Measurements from ENCODE around the gene LGMN.

The LGMN gene

DNA sequence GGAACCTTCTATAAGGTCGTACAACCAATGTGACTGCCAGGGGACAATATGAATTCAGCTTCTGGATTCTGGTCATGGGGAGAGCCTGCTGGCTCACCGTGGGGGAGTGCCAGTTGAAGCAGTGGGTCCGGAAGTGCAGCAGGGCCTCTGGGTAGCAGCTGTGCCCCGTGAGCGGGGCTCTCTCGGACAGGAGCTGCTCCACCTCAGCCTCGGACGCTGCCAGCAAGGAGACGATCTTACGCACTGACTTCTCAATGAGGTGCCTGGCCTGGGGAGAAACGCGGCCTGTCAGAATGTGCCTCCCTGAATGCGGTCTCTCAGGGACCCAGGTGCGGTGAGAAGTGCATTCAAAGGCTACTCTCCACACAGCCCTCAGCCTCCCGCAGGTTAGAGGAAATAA is 42.0 kb downstream of the LGMN start:
- in situ Hi-C loops (cut with HindIII; ENCODE audit: low pct_ligation_motif_present, low pct_unique_long_range_greater_than_20kb, low sequenced_read_pairs) = no loop called here
- no peak for DNase-seq

- in situ Hi-C loops (cut with HindIII; ENCODE audit: low pct_ligation_motif_present, low pct_unique_long_range_greater_than_20kb, low sequenced_read_pairs) = no loop called here
- DNase-seq = no peak
These were observed 43.6 kb downstream of the LGMN start for GRCh38 chr14:92704821-92705220.

DNA sequence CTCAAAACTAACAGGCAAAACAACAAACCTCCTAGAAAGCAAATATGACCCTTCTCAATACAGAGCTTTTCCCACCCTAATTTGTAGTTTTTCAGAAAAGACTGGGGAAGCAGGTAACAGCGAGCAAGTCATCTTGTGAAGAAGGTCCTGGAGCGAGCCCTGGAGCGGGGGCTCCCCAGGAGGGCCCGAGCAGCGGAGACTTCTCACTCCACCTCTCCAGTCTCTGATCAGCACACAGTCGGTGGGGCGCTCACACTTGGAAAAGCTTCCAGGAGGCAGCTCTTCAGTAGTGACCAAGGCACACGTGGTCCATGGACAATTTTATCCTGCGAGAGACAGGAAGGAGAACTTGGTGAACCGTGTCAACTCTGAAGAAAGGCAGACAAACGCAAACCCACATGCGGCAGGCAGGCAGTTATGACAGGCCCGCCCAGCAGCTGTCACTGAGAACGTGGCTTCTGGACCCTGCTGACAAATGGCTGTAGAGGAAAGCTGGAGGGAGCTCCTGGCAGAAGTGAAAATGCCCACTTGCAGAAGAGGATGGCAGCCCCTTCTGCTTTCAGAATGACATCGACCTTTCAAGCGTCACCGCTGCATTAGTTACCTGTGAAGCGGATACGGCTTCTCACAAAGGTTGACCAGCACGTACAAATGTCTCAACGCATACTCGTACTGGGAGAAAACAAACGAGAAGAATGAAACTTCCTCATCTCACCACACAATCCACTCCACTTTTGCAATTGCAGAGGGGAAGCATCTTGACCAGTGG is 44.2 kb downstream of the LGMN start:
- DNase-seq = no peak
- in situ Hi-C loops (cut with HindIII; ENCODE audit: low pct_ligation_motif_present, low pct_unique_long_range_greater_than_20kb, low sequenced_read_pairs) = no loop called here

DNA sequence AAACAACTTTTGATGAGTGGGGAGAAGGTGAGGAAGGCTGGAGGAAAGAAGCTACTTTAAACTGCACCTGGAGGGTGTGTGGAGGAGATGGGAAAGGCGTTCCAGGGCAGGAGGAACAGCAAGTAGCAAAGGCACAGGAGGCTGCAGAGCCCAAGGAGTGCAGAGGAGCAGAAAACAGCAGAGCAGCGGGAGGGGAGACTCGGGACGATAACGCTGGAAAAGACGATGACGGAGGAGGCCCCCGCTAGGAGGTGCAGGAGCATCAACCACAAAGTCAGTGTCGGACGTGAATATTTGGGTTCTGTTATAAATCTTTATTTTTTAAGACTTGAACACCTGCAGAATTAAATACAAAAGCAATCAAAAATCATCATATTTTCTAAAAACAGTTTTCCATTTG is 44.9 kb downstream of the LGMN start:
- in situ Hi-C loops (cut with HindIII; ENCODE audit: low pct_ligation_motif_present, low pct_unique_long_range_greater_than_20kb, low sequenced_read_pairs) = no loop called here
- DNase-seq = no peak

GRCh38 chr14:92702441-92702918 is 45.9 kb downstream of the LGMN start:
- no peak for DNase-seq
- in situ Hi-C loops (cut with HindIII; ENCODE audit: low pct_ligation_motif_present, low pct_unique_long_range_greater_than_20kb, low sequenced_read_pairs) = no loop called here

DNA sequence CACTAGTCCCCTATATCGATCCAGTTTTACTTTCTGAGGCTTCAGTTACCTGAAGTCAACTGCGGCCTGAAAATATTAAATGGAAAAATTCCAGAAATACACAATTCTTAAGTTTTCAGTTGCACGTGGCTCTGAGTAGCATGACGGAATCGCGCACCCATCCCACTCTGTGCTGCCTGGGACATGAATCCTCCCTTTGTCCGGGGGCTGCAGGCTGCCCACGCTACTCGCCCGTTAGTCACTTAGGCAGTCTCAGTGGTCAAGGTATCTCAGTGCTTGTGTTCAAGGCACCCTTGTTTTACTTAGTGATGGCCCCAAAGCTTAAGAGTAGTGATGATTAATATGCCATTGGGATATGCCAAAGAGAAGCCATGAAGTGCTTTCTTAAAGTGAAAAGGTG is 46.6 kb downstream of the LGMN start:
- in situ Hi-C loops (cut with HindIII; ENCODE audit: low pct_ligation_motif_present, low pct_unique_long_range_greater_than_20kb, low sequenced_read_pairs) = no loop called here
- no peak for DNase-seq

DNA sequence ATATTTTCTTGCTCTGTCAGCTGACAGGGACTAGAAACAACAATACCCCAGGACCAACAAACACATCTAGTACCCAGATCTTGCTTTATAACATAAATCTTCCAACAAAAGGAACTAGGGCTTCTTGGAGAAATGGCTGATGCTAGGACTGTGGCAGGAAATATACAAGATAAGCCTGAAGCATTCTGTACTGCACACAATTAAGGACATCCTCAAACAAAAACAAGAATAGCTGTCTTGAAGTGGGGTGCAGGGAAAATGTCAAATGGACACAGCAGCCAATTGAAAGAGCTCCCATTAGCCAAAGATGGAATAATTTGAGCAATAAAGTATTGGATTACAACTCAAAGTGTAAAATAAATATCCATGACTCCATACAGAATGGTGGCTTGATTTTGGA is 50.0 kb downstream of the LGMN start:
- in situ Hi-C loops (cut with HindIII; ENCODE audit: low pct_ligation_motif_present, low pct_unique_long_range_greater_than_20kb, low sequenced_read_pairs) = no loop called here
- no peak for DNase-seq

DNA sequence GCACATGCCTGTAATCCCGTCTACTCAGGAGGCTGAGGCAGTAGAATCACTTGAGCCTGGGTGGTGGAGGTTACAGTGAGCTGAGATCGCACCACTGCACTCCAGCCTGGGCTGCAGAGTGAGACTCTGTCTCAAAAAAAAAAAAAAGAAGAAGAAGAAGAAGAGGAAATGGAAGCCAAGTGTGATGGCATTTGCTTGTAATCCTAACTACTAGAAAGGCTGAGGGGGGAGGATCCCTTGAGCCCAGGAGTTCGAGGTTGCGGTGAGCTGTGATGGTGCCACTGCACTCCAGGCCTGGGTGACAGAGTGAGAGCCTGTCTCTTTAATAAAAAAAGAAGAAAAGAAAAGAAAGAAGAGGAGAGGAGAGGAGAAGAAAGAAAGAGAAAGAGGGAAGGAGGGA is 52.1 kb downstream of the LGMN start:
- in situ Hi-C loops (cut with HindIII; ENCODE audit: low pct_ligation_motif_present, low pct_unique_long_range_greater_than_20kb, low sequenced_read_pairs) = no loop called here
- no peak for DNase-seq

DNA sequence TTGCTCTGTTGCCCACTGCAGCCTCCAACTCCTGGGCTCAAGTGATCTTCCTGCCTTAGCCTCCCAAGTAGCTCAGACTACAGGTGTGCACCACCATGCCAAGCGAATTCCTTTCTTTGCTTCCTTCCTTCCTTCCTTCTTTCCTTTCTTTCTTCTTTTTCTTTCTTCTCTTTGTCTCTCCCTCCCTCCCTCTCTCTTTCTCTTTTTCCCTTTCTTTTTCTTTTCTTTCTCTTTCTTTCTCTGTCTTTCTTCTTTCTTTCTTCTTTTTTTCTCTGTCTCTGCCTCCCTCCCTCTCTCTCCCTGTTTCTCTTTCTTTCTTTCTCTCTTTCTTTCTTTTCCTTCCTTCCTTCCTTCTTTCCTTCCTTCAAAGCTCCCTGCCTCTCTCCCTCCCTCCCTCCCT is 52.9 kb downstream of the LGMN start:
- in situ Hi-C loops (cut with HindIII; ENCODE audit: low pct_ligation_motif_present, low pct_unique_long_range_greater_than_20kb, low sequenced_read_pairs) = no loop called here
- DNase-seq = no peak

DNA sequence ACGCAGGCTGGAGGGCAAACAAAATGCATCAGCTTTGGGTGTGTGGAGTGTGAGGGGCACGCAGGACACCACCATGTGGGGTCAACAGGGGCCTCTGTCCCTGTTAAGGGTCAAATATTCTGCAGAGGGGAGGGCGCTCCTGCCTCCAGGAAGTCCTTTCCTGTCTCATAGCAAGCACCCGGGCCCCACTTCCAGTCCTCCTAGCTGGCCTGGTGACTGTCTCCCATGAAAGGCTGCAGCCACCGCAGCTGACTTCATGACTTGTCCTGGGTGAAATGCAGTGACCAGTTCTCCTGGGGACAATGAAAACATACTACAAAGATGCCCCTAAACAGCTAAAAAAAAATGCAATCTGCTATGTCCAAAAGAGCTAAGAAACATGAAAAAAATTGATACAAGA is 53.6 kb downstream of the LGMN start:
- in situ Hi-C loops (cut with HindIII; ENCODE audit: low pct_ligation_motif_present, low pct_unique_long_range_greater_than_20kb, low sequenced_read_pairs) = no loop called here

GRCh38 chr14:92693998-92694795 is 54.2 kb downstream of the LGMN start:
- in situ Hi-C loops (cut with HindIII; ENCODE audit: low pct_ligation_motif_present, low pct_unique_long_range_greater_than_20kb, low sequenced_read_pairs) = no loop called here
- DNase-seq = no peak

More for the DNA sequence above, 53.6 kb downstream of the LGMN start:
- no peak for DNase-seq

- in situ Hi-C loops (cut with HindIII; ENCODE audit: low pct_ligation_motif_present, low pct_unique_long_range_greater_than_20kb, low sequenced_read_pairs) = no loop called here
- no peak for DNase-seq
These were observed 55.6 kb downstream of the LGMN start for GRCh38 chr14:92692822-92693226.

DNA sequence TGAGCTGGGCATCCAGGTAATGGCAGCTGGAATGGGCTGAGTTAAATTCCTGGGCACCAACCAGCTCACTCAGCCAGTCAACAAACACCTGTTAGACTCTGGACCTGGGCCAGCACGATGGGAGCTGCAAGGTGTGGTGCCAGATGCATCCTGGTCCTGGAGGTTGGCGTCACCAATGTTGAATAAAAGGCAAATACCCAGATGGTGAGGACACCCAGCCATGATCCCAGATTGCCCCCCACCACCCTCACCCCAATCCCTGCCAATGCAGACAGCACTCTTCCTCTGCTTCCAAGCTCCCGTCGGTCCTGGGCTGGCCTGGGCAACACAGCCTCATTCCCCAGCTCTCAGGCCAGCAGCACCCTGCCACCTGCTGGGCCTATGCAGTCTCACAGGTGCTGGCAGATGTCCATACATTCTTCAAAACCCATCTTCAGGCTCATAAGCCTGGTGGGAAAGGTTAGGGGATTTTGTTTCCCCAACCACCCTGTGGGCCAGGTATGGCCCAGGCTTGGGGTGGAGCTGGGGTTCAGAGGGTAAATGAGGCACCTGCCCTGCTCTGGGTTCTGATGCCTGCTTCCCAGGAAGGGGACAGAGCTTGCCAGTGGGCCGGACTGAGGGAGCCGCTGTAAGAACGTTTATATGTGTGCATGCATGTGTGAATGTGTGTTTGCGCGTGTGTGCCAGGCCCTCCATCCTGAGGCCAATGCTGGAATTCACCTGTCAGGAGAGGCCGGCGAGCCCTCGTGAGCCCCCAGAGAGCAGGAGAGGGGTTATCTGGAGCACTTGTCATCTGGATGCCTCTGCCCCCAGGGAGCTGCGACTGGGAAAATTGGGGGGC is 58.0 kb downstream of the LGMN start:
- in situ Hi-C loops (cut with HindIII; ENCODE audit: low pct_ligation_motif_present, low pct_unique_long_range_greater_than_20kb, low sequenced_read_pairs) = no loop called here
- DNase-seq = peak; percentile 72

DNA sequence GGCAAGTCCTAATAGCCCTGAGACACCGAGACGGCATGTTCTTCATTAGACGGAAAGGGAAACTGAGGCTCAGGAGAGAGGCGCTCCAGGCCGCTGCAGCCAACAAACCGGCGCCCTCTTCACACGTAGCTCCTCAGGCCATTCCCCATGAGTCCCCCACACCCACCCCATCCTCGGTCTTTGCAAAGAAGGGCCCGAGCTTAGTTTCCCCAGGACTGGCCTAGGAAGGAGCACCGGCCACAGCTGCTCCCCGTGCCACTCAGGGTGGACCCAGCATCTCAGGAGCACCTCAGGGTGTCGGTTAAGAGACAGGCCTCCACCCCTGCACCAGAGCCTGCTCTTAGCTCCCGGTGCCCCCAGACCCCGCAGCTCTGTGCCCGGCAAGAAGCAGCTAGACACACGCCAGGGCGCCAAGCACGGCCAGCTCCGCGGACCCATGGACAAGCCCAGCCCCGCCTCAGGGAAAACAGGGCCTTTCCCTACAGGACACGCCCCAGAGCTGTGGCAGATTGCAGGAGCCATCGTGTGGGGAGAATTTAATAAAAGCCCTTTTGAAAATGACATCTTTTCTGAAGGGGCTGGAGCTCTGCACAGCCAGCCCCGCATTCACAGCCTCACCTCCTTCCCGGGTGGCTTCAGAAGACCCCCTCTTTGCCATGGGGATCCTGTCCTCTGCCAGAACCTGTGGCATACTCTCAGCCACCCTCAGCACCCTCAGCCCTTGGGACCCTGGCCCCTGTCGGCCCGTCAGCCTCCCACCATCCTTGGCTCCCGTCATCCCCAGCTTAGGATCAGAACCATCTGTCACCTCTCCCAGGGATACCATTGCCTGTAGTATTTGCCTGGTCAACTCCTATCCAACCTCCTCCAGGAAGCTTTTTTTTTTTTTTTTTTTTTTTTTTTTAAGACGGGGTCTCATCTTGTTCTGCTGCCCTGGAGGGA is 59.7 kb downstream of the LGMN start:
- in situ Hi-C loops (cut with HindIII; ENCODE audit: low pct_ligation_motif_present, low pct_unique_long_range_greater_than_20kb, low sequenced_read_pairs) = no loop called here
- DNase-seq = no peak

GRCh38 chr14:92687681-92688433 is 60.6 kb downstream of the LGMN start:
- no peak for DNase-seq
- in situ Hi-C loops (cut with HindIII; ENCODE audit: low pct_ligation_motif_present, low pct_unique_long_range_greater_than_20kb, low sequenced_read_pairs) = no loop called here

DNA sequence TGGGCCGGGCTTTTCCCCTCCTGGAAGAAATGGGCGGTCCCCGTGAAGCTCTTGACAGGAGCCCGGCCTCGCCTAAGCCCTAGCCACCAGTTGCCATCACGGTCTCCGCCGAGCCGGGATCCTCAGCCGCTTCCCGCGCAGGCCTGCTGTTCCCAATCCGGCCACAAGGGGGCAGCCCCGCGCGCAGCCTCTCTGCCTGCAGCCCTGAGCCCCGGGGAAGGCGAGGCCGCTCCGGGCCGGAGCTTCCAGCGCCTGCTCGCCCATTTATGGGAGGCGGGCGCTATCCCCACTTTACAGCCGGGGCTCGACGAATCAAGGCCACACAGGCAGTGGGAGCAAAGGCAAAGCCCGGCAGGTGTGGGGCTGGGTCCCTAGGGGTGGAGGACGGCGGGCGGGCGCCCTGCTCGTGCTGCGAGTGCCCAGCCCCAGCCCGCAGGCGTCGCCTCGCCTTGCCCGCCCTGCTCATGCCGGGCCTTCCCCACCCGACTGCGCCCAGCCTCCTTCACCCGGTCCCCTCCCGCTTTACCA is 61.5 kb downstream of the LGMN start:
- DNase-seq = peak; percentile 70
- in situ Hi-C loops (cut with HindIII; ENCODE audit: low pct_ligation_motif_present, low pct_unique_long_range_greater_than_20kb, low sequenced_read_pairs) = no loop called here

DNA sequence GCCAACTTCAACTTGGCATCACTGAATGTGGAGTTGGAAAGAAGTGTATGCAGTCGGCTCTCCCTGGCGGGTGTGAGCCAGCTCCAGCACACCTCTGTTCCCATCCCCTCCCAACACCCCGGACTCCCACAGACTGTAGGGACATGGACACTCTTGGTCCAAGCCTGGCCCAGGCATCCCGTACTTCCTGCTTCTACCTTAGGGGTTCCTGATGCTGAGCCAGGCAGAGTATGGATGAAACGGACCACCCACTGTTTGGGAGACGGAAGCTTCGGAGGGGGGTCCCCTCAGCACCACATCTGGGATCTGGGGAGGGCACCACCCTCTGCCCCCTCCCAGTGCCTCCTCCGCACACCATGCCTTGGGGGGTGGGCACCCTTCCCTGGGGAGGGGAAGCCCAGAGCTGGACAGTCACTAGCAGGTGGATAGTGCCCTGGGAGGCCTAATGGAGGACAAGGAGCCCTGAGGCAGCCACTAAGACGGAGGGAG is 62.0 kb downstream of the LGMN start:
- DNase-seq = no peak
- in situ Hi-C loops (cut with HindIII; ENCODE audit: low pct_ligation_motif_present, low pct_unique_long_range_greater_than_20kb, low sequenced_read_pairs) = no loop called here
